GM12872 (cell line): ENCODE results near the gene H2AZ2.

Experiments
- CTCF ChIP-seq: IDR thresholded peaks from 3 replicates; pipeline ENCODE4 v1.5.1; 2011; ENCODE audit warnings: low read depth, mild to moderate bottlenecking, low read length, moderate library complexity; ENCODE audit not compliant: insufficient read depth

H2AZ2 gene

GRCh38 chr7:44789990-44790389, 57.9 kb downstream of the H2AZ2 start:
- no peak for TF ChIP-seq CTCF

- no peak for TF ChIP-seq CTCF
Measured at GRCh38 chr7:44787762-44788161, 60.1 kb downstream of the H2AZ2 start.

- no peak for TF ChIP-seq CTCF
Measured at GRCh38 chr7:44787041-44787440, 60.8 kb downstream of the H2AZ2 start.

- TF ChIP-seq CTCF: no peak
Measured at GRCh38 chr7:44784364-44784763, 63.5 kb downstream of the H2AZ2 start.

- no peak for TF ChIP-seq CTCF
Measured at GRCh38 chr7:44783407-44783806, 64.5 kb downstream of the H2AZ2 start.

GRCh38 chr7:44782460-44782859, 65.4 kb downstream of the H2AZ2 start:
- TF ChIP-seq CTCF: no peak
